Inferior parietal cortex (tissue), 1 donor: ENCODE measurements around the gene ARPP21.
"Not testable (repeated sequence)": the region's sequence is repeated elsewhere in the genome, so short reads cannot be mapped to it uniquely, and the experiment has no call there.

Experiments
- DNase-seq: peaks from one replicate; pipeline ENCODE4 v3.0.0-alpha.2; 2016; ENCODE audit errors: extremely low spot score

The ARPP21 gene

DNA sequence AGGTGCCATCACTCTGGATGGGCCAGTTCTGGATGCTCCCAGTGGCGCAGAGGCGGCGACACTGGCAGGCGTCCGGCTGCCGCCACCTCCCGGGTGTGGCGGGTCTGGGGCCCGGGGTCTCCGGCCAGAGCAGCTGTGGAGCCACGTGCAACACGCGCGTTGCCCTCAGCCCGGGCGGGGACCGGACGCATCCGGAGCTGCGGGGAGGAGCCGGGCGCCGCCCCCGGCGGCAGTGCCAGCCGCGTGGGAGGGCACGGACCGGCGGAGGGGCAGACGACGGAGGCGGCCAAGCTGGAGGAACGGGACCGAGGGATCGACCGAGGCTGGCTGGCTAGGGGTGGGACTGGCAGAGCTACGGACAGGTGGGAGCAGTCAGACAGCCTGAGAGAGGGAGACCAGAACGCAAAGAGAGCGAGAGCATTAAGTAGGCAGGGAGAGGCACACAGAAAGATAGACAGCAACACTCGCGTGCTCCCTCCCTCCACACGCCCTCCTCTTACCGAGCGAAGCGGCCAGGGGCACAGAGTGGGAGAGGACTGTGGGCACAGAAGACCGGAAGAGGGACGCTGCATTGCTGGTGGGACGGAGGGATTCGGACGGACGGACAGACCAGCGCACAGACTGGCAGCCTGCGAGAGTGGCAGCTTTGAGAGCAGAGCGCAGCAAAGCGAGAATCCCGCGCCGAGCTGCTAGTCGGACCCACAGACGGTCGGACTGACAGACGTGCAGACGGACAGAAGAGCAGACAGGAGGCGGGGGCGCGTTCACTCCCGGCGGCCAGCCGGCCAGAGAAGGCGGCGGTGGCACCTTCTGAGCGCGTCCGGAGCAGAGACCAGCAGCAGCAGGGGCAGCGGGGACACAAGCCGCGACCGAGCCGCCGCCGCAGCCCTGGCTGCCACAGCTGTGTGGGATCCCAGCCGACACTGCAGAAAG lies at the start of gene ARPP21:
ARPP21 (plus strand) TSS at position 272 of the 933 bp plus-strand sequence. CDS start 42,227 bp downstream, outside the sequence.
- peak; percentile 42 for DNase-seq

GRCh38 chr3:35592589-35593295 lies 46.6 kb upstream of the ARPP21 start:
- no peak for DNase-seq

DNA sequence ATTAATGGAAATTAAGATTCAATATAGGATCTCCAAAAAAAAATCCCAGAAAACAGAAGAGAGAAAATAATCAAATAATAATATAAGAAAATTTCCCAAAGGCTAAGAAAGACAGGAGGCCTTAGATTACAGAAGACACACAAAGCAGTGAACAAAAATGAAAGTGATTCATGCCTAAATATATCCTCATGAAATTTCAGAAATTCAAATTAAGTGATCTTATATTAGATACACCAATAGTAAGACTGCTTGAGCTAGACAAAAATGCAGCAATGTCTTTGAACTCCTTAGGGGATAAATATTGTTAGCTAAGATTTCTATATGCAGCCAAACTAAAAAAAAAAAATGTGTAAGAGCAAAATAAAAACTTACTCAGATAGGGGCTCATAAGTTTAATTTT lies 44.6 kb upstream of the ARPP21 start:
- no peak for DNase-seq

DNA sequence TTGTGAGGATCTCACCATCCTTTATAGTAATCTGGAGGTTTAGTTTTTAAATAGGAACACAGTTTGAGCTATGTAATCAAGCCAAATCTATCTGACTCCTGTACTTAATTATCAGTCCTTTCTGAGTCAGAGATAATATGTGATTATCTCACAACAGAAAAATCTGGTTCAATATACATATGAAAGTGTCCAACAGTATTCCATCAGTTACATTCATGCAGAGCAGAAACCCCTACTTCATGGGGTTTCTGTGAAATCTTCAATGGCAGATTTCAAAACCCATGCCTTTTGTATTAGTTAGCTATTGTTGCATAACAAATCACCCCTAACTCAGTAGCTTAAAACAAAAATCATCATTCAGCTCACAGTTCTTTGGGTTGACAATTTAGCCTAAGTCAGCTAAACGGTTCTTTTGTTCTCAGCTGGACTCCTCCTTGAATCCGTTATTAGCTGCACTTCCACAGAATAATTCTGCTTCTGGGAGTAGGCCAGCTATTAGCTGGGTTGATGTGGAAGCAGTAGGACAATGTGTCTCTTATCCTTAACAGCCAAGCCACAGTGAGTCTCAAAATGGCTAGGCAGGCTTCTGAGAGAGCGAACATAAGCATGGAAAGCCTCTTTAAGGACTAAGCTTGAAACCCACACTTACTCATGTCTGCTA lies 42.9 kb upstream of the ARPP21 start:
- DNase-seq: peak; percentile 65

- no peak for DNase-seq
These were observed 41.8 kb upstream of the ARPP21 start for GRCh38 chr3:35597490-35597889.

DNA sequence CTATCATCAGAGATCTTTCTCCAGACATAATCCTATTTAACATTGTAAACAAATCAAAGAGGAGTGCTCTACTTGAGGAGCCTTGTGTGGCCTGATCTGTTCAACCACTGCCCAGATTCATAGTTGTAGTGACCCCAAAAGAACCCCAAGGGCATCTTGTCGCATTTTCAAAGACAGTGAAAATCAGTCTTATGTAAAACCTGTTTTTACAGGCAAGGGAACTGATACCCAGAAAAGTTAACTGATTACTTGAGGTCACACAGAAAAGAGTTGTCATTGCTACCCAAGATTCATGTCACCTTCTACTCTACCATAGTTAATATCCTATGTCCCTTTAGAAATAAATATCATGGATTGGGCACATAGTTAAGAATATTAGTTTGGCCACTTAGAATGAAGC lies 40.5 kb upstream of the ARPP21 start:
- DNase-seq: no peak

DNA sequence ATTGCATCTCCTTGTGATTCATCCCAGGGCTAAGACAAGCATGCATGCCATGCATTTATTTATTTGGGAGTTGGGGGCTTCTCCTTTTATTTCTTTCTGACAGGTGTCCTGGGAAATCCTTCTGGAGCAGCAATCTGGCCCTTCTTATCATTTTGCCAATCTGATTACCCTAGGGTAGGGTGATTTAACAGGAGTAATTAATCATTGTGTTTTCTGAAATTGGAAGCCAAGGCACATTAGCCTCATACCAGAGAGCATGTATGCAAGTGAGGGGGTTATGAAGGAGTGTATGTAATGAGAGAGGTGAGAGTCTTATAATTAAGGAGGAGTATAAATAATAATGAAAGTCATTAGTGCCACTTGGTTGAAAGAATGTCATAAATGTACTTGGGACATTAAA lies 37.4 kb upstream of the ARPP21 start:
- DNase-seq: no peak

- DNase-seq: peak; percentile 40
These were observed 36.9 kb upstream of the ARPP21 start for GRCh38 chr3:35602395-35602936.

GRCh38 chr3:35616346-35616745 lies 23.0 kb upstream of the ARPP21 start:
- no peak for DNase-seq

DNA sequence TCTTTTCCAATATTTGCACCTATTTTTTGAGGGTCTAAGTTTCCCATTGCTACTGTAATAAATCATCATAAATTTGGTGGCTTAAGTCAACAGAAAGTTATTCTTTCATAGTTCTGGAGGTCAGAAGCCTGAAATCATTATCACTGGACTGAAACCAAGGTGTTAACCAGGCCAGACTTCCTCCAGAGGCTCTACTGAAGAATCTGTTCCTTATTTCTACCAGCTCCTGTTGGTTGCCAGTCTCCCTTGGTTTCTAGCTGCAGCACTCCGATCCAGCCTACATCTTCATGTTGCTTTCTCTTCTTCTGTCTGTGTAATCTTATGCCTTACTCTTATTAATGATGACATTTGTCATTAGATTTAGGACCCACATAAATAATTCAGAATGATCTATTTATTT lies 22.0 kb upstream of the ARPP21 start:
- no peak for DNase-seq

DNA sequence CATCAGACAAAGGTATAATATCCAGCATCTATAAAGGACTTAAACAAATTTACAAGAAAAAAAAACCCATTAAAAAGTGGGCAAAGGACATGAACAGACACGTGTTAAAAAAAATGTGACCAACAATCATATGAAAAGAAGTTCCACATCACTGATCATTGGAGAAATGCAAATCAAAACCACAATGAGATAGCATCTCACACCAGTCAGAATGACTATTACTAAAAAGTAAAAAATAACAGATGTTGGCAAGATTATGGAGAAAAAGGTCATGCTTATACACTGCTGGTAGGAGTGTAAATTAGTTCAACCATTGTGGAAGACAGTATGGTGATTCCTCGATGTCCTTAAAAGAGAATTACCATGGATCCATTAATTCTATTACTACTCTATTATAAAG lies 19.1 kb upstream of the ARPP21 start:
- not testable (repeated sequence) for DNase-seq

DNA sequence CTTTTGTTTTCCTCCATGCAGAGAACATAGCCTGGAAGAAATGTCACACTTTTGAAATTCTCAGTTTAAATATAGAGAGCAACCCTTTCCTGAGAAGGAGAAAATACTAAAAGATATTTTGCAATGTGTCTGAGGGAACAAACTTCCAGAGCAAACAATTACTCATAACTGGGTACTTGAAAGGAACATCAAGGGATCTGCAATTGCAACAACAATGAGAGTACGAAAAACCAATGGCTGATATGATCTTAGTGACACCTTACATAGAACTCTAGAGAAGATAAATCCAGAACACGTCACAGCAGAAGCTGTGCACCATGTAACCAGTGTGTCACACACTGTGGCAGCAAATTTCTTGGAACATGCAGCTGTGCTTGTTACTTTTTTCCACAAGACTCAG lies 14.6 kb upstream of the ARPP21 start:
- peak; percentile 37 for DNase-seq

GRCh38 chr3:35633332-35634124 lies 5.8 kb upstream of the ARPP21 start:
- no peak for DNase-seq

GRCh38 chr3:35635407-35635806 lies 3.9 kb upstream of the ARPP21 start:
- peak; percentile 19 for DNase-seq

- DNase-seq: peak; percentile 52
These were observed 3.2 kb upstream of the ARPP21 start for GRCh38 chr3:35635926-35636683.

DNA sequence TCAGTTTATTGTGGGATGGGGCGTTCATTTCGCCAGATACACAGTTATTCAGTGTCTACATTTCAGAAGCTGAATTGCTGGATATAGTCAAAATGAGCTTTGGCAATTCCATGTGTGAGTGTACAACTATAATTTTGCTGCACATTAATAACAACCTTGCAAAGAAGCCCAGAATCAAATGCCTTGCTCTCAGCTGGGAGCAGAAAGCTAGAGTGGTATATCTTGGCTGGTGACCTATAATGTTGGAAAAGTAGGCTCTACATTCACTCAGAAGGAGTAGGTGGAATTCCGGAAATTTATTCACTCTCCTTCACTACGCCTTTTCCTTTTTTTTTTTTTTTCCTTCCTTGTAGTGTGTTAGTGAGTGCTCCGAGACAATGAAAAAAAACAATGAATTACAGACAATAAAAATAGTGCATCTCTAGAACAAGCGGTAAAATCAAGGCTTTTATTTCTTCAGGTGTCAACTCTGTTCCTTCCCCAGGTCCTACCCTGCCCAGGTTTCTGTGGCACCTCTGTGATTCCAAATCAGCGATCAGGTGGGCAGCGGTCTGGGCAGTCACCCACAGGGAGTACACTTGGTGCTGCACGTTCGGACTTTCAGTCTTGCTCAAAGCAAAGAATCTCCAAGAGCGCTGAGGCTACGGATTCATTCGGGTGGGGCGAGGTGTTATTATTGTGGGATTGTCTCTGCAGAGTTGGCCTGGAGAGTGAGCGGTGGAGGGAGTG lies 910 bp upstream of the ARPP21 start:
- peak; percentile 34 for DNase-seq

- no peak for DNase-seq
These were observed 408 bp upstream of the ARPP21 start for GRCh38 chr3:35638980-35639253.

DNA sequence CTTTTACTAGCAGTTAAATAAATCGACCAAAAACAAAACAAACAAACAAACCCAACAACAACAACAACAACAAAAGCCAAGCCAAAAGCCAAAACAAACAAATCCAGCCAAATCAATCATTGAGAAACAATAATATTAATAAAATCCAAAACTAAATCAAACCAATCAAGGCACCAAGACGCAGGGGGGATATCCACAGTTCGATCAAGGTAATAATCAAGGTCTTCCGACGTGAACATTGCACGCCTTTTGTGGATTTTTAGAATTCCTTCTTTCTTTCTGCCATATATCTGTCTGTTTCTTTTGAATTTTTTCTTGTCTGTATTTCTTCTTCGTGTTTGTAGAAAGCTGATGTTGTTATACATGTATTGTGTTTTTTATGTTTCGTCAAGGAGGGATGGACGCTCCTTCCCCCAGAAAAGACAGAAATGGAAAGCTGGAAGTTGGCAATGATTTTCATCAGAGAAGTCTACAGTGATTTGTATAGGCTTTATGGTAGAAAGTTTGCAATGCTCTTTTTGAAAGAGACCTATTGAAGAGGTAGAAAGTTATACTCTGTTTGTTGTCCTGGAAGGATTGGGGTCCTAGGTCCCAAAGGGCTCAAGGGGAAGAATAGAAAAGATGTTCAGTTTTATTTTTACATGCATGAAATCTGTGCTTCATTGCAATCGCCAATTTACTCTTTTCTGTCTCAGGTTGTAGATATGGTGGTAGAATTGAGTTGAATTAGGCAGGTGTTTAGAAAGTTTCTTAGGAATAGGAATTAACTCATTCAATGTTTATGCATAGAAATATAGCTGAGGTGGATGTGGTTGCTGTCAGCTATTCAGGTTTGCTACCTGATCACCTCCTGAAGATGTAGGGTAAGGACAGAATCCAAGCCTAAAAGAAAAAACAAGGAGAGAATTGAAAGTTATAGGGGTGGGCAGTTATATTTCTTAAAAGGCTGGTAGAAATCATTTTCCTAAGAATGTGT lies 1.2 kb downstream of the ARPP21 start:
- peak; percentile 40 for DNase-seq

- DNase-seq: peak; percentile 22
These were observed 2.0 kb downstream of the ARPP21 start for GRCh38 chr3:35641331-35641730.
